ENCODE results near the gene PGAM1.
"Not testable (repeated sequence)": the region's sequence is repeated elsewhere in the genome, so short reads cannot be mapped to it uniquely, and the experiment has no call there.

The PGAM1 gene

GRCh38 chr10:97425964-97426775 lies at the start of gene PGAM1:
Gene PGAM1, plus strand, starts transcription at chr10:97426191. Its CDS starts 117 bp downstream, at chr10:97426308.
- DNase-seq, result peak; percentile 94

GRCh38 chr10:97376413-97376812 lies 49.6 kb upstream of the PGAM1 start:
- no peak for DNase-seq

- DNase-seq, result no peak
These were observed 46.8 kb upstream of the PGAM1 start for GRCh38 chr10:97378933-97379921.

GRCh38 chr10:97380516-97380915 lies 45.5 kb upstream of the PGAM1 start:
- DNase-seq, result no peak

GRCh38 chr10:97381626-97382025 lies 44.4 kb upstream of the PGAM1 start:
- no peak for DNase-seq

GRCh38 chr10:97383159-97383558 lies 42.8 kb upstream of the PGAM1 start:
- DNase-seq, result no peak

- DNase-seq, result no peak
These were observed 41.8 kb upstream of the PGAM1 start for GRCh38 chr10:97384156-97384555.

GRCh38 chr10:97384641-97385040 lies 41.4 kb upstream of the PGAM1 start:
- no peak for DNase-seq

GRCh38 chr10:97385565-97385964 lies 40.4 kb upstream of the PGAM1 start:
- DNase-seq, result no peak

- DNase-seq, result no peak
These were observed 37.8 kb upstream of the PGAM1 start for GRCh38 chr10:97388152-97388551.

- no peak for DNase-seq
These were observed 35.9 kb upstream of the PGAM1 start for GRCh38 chr10:97390091-97390490.

- DNase-seq, result no peak
These were observed 32.9 kb upstream of the PGAM1 start for GRCh38 chr10:97393034-97393573.

GRCh38 chr10:97396056-97396455 lies 29.9 kb upstream of the PGAM1 start:
- no peak for DNase-seq

GRCh38 chr10:97399843-97400545 lies 26.0 kb upstream of the PGAM1 start:
- DNase-seq, result peak; percentile 55

GRCh38 chr10:97400665-97401454 lies 25.1 kb upstream of the PGAM1 start, which contains the start of gene RRP12:
Gene RRP12, minus strand, starts transcription at chr10:97401340. Its CDS starts 109 bp downstream, at chr10:97401231.
- peak; percentile 79 for DNase-seq

GRCh38 chr10:97401455-97401919 lies 24.5 kb upstream of the PGAM1 start:
- no peak for DNase-seq

- no peak for DNase-seq
These were observed 21.9 kb upstream of the PGAM1 start for GRCh38 chr10:97404044-97404443.

- DNase-seq, result no peak
These were observed 19.9 kb upstream of the PGAM1 start for GRCh38 chr10:97406064-97406463.

- not testable (repeated sequence) for DNase-seq
These were observed 19.5 kb upstream of the PGAM1 start for GRCh38 chr10:97406483-97406882.

GRCh38 chr10:97407211-97407951 lies 18.6 kb upstream of the PGAM1 start:
- DNase-seq, result peak; percentile 66

GRCh38 chr10:97407952-97408248 lies 18.1 kb upstream of the PGAM1 start:
- no peak for DNase-seq

All from activated naive CD4-positive, alpha-beta T cell treated with Interleukin-2 at 50 U/mL for 16 hours (primary cell).